ENCODE data around the gene SECISBP2L.

- no peak for TF ChIP-seq CTCF (IDR thresholded peaks at IDR 0.05)
- TF ChIP-seq POLR2A (IDR thresholded peaks at IDR 0.05): no peak
Measured at GRCh38 chr15:49042165-49042564, 4.1 kb downstream of the SECISBP2L start.

All from right lobe of liver (tissue), 4 donors.